HG02610 (cell line): ENCODE measurements around the gene CENPS.
"Not testable (repeated sequence)": the region's sequence is repeated elsewhere in the genome, so short reads cannot be mapped to it uniquely, and the experiment has no call there.

Source experiments
- ATAC-seq: cut with Tn5 transposase; IDR thresholded peaks from one replicate; pipeline ENCODE4 v1.9.1; 2021; ENCODE audit warnings: mild to moderate bottlenecking, moderate library complexity; ENCODE audit not compliant: unreplicated experiment

The CENPS gene

DNA sequence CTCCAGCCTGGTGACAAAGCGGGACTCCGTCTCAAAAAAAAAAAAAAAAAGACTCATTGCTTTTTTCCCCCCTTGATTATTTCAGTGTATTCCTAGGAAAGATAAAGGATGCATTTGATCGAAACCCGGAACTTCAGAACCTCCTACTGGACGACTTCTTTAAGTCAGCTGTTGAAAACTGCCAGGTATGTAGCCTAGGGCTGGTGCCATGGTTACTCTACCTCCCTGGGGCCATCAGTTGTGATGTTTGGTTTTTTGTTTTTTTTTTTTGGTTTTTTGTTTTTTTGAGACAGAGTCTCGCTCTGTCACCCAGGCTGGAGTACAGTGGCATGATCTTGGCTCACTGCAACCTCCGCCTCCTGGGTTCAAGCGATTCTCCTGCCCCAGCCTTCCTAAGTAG is 11.5 kb upstream of the CENPS start:
- not testable (repeated sequence) for ATAC-seq

DNA sequence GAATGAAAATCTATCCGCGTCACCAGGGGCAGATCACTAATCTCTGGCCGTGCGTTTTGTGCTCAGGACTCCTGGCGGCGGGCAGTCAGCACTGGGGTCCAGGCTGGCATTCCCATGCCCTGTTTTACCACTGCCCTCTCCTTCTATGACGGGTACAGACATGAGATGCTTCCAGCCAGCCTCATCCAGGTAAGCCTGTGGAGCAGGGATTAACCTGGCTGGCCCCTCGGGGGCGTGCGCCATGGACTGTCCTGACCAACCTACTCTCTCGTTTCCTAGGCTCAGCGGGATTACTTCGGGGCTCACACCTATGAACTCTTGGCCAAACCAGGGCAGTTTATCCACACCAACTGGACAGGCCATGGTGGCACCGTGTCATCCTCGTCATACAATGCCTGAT is 10.9 kb upstream of the CENPS start:
- ATAC-seq: no peak

DNA sequence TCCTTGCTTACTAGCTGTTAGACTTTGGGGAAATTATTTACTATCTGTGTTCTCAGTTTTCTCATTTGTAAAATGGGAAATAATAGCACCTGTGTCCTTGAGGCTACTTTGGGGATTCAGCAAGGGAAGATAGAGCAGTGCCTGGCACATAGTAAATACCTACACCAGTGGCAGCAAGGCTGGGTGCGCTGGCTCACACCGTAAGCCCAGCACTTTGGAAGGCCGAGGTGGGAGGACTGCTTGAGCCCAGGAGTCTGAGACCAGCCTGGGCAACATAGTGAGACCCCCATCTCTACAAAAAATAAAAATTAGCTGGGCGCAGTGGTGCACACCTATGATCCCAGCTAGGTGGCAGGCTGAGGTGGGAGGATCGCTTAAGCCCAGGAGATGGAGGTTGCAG is 8.6 kb upstream of the CENPS start:
- no peak for ATAC-seq

DNA sequence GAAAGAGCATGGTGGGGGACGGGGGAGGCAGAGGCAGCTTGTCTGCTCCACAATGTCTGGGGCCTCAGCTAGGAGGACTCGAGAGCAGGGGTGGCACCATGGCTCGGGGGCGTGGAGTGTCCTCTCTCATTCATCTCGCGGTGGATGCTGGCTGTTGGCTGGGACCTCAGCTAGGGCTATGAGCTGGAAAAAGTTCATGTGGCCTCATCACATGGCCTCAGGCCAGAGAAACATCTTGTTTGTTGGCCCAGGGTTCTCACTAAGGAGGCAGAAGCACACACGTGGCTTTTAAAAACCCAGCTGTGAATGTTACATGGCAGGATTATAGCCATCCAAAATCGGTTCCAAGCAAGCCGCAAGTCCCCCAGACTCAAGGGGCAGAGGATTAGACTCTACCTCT is 6.2 kb upstream of the CENPS start:
- no peak for ATAC-seq

DNA sequence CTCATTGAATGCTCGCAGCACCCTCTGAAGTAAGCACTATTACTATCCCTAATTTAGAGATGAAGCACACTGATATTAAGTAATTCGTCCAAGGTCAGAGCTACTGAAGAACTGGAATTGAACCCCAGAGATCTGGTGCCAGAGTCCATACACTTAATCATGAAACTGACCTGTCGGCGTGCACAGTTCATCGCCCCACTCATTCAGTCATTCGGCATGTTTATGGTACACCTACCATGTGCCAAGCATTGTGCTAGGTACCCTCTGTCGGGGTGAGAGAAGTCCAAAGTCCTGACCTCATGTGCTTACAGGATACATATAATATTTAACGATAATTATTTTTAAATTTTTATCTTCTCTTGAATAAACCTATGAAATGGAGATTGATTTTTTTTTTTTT is 5.6 kb upstream of the CENPS start:
- ATAC-seq: no peak

DNA sequence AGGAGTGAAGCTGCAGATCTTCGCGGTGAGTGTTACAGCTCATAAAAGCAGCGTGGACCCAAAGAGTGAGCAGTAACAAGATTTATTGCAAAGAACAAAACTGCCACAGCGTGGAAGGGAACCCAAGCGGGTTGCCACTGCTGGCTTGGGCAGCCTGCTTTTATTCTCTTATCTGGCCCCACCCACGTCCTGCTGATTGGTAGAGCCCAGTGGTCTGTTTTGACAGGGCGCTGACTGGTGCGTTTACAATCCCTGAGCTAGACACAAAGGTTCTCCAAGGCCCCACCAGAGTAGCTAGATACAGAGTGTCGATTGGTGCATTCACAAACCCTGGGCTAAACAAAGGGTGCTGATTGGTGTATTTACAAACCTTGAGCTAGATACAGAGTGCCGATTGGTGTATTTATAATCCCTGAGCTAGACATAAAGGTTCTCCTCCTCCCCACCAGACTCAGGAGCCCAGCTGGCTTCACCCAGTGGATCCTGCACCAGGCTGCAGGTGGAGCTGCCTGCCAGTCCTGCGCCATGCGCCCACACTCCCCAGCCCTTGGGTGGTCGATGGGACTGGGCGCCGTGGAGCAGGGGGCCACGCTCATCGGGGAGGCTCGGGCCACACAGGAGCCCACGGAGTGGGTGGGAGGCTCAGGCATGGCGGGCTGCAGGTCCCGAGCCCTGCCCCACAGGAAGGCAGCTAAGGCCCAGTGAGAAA is 4.3 kb upstream of the CENPS start:
- ATAC-seq: not testable (repeated sequence)

DNA sequence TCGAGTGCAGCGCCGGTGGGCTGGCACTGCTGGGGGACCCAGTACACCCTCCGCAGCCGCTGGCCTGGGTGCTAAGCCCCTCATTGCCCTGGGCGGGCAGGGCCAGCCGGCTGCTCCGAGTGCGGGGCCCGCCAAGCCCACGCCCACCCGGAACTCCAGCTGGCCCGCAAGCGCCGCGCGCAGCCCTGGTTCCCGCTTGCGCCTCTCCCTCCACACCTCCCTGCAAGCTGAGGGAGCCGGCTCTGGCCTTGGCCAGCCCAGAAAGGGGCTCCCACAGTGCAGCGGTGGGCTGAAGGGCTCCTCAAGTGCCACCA is 3.7 kb upstream of the CENPS start:
- not testable (repeated sequence) for ATAC-seq

DNA sequence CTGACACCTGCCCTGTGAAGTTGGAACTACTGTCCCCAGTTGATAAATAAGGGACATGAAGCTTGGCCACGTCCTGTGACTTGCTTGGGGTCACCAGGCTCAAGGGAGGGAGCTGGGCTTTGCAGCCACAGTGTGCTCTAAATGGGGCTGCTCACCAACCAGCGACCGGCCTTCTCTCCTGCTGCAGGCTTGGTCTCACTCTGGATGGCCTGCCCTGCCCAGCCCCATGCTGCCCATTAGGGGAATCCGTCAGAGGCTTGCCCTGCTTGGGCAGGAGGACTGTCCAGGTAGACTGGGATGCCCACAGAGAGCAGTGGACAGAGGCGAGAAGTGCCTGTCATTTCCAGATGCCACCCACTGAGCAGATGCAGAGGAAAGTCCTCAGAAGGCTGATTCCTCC is 1.2 kb upstream of the CENPS start:
- no peak for ATAC-seq

DNA sequence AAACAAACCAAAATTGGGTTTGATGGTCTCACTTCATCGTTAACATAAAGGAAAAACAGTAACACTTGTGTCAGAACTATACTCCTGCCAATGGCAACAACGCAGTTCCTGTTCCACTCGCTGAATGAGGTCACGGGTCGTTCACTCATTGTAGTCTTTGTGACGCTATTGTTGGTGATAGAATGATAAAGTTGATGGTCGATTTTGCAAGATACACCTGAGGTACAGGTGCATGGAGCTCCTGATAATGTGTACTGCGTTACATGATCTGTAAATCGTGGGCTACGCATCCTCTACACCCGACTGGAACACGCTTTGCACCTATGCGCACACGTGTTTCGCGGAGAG is 391 bp upstream of the CENPS start:
- no peak for ATAC-seq

DNA sequence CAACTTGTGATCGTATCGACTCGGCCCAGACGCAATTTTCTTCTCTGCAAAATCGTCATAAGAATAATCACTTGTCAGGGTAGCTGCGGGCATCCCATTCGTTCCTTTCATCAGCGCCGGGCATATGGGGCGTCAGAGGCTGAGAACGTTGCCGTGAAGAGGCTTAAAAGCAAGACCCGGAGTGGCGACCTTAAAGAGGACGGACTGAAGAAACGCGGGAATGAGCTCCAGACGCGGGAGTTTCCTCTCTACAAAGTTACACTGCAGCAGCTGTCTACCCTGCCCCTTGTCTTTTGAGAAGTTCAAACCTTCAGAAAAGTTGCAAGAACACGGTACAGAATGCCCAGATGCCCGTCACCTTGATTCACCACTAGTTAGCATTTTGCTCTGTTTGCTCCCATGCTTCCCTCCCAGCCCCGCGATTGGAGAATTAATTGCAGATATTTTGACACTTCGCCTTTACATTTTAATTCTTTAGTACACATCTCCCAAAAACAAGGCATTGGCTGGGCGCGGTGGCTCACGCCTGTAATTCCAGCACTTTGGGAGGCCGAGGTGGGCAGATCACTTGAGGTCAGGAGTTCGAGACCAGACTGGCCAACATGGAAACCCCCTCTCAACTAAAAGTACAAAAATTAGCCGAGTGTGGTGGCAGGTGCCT is 967 bp downstream of the CENPS start:
- no peak for ATAC-seq

DNA sequence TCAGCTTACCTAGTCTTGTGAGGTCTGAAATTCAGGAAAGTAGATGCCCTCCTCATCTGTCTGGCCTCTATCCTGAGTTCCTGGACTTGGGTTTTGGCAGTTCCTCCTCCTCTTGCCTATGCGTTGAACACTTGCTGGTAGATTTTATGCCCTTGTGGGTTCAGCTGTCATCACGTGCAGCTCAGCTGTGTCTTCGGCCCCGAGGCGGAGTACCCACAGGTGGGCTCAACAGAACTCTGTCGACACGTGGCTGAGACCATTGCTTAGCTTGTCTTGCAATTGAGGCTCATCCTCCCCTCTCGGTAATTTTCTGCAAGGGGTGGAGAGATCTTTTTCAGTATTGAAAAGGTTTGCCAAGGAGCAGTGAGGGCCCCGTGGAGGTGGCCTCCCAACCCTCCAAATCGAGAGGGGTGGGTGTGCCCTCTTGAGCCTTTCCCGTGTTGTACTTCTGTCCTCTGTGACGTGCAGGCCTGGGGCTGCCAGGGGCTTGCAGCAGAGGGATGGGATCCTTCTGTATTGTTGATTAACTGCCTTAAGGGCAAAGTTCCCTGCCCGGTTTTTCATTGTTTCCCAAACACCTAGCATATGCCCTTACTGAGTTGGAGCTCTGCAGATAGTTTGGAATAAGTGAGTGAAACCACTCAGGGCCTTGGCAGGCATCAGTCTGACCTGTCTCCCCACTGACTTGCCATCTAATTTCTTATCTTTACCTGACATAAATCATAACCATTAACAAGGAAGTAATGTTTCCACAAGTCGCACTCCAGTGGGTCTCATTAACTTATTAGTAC is 2.9 kb downstream of the CENPS start:
- no peak for ATAC-seq

DNA sequence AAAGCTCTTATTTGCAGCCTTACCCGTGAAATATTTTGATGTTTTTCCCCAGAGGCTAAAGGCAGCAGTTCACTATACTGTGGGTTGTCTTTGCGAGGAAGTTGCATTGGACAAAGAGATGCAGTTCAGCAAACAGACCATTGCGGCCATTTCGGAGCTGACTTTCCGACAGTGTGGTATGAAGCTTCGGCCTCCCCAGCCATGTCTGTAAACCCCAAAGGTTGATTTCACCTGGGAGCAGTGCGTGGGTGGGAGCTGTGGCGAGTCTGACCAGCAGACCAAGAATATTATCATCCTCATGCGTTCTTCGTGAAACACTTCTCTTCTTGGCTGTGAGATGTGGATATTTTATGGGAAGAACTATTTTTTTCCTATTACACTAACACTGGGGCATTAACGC is 3.6 kb downstream of the CENPS start:
- no peak for ATAC-seq

DNA sequence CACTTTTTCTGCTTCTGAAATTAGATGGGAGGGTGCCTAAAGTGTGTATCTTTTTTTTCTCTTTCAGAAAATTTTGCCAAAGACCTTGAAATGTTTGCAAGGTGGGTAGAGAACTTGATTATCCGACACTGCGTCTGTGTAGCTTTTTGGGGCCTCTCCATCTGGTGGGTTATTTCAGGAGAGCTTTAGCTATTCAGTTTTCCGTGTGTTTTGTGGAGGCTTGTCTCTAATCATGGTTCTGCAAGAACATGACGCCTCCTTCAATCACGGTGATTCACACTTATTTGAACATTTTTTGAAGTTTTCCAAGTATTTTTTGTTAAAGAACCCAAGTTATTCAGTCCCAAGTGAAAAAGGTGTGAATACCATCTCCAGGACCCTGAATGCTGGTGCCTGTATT is 4.4 kb downstream of the CENPS start:
- ATAC-seq: no peak

DNA sequence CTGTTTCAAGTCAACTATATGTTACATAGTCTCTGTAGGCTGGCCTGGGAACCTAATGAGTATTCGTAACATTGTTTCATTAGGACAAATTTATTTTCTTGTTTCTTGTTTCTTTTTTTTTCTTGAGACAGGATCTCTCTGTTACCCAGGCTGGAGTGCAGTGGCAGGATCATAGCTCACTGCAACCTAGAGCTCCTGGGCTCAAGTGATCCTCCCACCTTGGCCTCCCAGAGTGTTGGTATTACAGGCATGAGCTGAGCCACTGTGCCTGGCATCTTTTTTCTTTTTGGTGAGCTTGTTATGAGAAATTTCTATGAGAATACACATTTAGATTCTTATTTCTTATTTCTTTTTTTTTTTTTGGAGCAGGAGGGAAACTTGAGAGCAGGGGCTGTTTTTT is 6.8 kb downstream of the CENPS start:
- ATAC-seq: no peak

DNA sequence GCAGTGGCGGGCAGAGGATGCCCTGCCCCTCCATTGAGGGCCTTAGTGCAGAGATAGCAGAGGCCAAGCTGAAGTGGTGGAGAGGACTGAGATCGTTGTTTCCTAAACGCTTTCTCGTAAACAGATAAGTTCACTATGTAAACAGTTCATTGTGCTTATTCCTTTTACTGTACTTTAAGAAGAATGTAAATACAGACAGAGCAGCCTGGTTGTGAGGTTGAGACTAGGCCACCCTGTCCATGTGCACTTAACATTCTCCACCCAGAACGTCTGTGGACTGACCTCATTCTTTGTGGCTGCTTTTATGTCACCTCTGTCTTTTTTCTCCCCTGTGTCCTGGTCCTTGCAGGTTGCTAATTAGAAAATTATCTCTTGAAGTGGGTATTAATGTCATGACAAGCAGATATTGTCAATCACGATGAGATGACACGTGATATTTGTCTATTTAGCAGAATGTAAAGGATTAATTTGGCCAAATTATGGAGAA is 8.5 kb downstream of the CENPS start:
- no peak for ATAC-seq

DNA sequence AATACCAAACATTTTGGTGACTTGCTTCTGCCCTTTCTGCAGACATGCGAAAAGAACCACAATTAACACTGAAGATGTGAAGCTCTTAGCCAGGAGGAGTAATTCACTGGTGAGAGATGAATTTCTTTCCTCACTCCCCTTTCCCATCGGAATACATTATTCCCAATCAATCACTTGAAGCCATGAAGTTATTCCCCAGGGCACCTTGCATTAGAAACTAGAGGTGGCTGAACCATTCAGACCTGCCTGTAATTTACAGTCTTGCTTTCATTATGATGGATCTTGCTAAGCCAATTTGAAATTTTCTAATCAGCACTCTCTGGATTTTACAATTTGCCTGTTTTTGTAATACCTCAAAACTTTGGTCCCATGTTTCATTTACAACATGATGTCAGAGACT is 10.1 kb downstream of the CENPS start:
- ATAC-seq: no peak

DNA sequence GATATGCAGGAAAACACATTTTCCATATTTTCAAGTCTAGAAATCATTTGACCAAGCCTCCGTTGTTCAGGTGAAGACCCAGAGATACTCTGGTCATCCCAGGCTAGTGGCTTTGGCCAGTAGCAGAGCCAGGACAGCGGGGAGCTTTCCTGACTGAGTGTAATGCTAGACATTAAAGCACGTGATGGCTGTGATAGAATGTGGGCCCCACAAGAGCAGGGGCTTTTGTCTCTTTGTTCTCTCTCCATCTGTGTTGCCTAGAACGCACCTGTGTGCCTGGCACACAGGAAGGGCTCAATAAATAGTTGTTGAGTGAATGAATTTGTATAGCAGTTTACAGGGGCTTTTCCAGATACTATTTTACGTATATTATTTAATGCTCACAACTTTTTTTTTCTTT is 10.6 kb downstream of the CENPS start:
- ATAC-seq: no peak

DNA sequence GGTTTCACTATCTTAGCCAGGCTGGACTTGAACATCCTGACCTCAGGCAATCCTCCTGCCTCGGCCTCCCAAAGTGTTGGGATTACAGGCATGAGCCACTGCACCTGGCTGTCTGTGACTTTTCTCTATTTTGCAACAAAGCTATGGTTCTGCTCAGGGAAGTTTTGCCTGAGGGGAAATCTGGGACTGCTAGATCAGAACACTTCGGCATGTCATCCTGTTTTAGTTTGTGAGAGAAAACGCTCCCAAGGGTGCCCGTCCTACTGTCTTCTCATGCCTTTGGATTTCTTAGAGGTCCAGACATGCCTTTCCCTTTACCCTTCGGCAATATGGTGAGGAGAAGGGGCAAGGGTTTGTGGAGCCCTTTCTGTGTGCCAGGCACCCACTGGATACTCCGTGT is 14.0 kb downstream of the CENPS start:
- ATAC-seq: no peak

DNA sequence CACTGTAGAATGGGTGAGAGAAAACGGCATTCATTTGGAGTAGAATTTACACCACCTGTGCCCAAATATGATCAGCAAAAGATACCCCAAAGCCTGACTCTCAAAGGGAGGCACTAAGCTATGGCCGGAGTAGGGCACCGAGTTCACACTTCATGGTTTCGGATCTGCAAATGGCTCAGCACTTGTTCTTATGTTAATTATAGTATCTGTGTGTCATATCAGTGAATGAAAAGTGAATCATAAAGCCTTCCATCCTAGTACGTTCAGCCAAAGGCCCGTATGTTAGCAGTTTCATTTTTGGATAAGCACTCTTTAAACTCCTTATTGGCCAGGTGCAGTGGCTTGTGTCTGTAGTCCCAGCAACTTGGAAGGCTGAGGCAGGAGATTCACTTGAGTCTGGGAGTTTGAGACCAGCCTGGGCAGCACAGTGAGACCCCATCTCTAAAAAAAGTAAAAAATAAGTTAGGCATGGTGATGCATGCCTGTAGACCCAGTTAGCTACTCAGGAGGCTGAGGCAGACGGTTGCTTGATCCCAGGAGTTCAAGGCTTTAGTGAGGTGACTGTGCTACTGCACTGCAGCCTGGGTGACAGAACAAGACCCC is 14.7 kb downstream of the CENPS start:
- no peak for ATAC-seq

DNA sequence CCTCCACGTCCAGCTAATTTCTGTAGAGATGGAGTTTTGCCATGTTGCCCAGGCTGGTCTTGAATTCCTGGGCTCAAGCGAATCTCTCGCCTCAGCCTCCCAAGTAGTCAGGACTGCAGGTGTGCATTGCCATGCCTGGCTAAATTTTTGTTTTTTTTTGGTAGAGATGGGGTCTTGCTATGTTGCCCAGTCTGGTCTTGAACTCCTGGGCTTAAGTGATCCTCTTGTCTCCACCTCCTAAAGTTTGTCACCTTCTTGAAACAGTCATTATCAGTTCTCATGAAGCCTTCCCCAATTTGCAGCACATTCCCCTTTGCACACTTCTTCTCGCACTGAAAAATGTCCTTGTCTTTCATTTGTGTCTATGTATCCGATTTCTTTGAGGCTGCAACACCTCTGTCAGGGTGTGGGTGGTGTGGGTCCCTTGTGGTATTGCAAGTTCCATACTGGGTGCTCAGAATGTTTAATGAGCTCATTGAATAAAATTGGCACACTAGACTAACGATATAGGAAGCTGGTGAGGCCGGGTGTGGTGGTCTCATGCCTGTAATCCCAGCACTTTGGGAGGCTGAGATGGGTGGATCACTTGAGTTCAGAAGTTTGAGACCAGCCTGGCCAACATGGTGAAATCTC is 16.7 kb downstream of the CENPS start:
- ATAC-seq: no peak

DNA sequence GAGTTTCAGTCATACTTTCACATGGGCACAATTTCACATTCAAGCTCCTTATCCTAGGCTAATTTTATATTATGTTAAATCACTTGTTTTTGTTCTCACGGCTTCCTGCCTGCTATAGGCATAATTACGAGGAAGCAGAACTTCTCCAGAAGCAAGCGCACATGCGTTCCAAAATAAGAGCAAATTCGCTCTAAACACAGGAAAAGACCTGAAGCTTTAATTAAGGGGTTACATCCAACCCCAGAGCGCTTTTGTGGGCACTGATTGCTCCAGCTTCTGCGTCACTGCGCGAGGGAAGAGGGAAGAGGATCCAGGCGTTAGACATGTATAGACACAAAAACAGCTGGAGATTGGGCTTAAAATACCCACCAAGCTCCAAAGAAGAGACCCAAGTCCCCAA is 19.5 kb downstream of the CENPS start, which contains the start of gene CORT:
TSS of gene CORT (plus strand) at position 281 of the 400 bp plus-strand sequence. CDS start 193 bp downstream, outside the sequence.
- no peak for ATAC-seq
